GM19397 (cell line): Measurements from ENCODE around the gene LDLRAD3.

ENCODE experiments used
- ATAC-seq: cut with Tn5 transposase; IDR thresholded peaks from one replicate; pipeline ENCODE4 v1.9.1; 2021; ENCODE audit warnings: mild to moderate bottlenecking, moderate library complexity; ENCODE audit not compliant: unreplicated experiment

Gene LDLRAD3

DNA sequence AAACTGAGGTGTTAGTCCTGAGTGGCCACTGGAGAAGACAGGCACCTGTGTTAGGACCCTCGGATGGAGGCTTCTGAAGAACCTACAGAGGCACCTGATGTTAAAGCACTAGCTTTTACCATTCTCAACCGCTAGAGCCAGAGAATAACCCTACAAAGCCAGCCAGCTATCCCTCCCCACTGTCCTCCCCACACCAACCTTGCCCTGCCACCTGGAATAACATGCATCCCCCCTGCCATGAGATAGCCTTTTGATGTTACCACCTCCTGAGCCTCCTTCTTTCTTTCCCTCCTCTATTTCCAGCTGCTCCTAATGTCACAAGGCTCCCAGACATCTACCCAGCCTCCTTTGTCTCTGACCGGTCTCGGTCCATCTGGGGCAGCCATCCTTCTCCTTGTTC lies 317.2 kb downstream of the LDLRAD3 start:
- ATAC-seq = no peak

DNA sequence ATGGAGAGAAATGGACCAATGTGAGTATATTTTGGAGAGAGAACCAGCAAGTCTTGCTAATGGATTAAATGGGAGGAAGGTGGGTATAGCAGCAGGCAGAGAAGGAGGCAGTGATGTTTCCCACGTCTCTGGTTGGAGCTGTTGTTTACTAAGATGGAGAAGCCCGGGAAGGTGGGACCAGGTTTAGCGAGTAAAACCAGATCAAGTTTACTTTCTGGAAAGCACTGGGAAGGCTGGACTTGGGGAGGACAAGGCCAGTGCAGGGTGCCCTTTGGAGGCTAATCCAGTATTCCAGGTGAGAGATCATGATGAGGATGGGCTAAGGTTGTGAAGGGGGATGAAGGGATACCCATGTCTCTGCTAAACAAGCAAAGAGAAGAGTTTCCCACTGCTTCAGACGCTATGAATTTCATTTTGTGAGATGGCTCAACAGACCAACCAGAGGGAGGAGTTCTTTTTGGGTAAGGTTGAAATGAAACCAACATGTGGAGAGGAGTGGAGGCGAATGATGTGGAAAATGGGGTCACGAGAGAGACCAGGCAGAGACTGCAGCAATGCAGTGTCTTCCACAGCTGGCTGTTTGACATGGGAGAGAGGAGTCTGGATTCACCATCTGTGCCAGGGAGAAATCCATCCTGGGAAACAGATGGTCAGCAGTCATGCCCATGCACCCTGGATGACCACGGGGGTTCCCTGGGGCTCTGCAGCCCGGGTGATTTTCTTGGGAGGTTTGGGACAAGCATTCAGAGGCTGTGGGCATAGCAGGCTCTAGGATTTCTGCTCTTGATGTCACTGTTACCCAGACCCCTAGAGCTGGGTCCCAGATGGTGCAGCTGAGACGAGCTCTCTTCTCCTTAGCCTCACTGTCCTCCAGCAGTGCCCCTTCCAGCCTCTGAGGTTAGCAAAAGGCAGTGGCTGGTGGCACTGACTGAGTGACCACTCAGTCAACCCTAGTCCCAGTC lies 320.4 kb downstream of the LDLRAD3 start:
- no peak for ATAC-seq

DNA sequence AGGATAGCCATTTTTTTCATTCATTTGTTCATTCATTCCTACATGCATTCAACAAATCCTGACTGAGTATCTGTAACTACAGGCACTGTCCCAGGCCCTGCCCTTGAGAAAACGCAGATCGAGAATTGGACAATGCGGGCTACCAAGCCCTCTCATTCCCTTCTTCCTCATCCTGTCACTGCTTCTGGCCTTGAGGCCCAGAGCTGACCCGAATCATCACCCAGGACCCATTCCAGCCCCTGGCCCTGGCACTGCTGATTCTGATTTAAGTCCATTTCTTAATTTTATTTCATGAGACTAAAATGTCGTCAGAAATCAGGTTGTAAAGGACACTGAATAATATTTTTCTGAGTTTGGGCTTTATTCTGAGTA lies 321.1 kb downstream of the LDLRAD3 start:
- no peak for ATAC-seq

DNA sequence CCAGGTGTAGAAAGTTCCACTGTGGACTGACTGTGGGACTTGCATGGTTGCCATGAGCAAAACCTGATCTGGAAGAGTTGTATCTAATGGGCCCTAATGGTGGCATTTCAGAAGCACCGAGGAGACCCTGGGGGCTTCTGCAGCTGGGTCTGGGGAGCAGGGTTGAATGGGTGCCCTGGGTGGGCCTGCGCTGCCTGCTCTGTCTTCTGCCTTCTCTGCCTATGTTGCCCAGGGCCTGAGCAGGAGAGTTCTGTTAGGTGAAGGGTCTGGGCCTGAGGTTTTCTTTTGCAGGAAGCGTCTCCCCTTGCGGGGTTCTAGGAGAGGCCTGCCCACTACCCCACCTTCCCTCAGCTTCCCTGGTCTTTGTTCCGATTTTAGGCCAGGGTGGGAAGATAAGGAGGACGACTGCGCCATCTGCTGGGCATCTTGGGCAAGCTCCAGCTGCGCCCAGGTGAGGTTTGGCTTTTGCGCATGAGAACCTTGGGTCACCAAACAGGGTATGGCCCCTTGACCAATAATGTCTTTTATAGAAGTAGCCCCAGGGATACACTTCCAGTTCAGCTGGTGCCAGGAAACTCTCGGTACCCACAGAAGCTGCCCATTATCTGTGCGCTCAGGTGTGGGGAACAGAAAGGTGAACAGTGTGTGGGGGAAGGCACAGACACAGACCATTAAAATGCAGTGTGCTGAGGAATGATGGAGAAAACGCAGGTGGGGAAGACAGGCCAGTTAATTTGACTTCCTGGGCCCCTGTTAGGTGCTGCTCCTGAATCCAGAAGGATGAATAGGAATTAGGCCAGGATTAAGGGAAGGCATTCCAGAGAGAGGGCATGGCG lies 322.1 kb downstream of the LDLRAD3 start:
- no peak for ATAC-seq

DNA sequence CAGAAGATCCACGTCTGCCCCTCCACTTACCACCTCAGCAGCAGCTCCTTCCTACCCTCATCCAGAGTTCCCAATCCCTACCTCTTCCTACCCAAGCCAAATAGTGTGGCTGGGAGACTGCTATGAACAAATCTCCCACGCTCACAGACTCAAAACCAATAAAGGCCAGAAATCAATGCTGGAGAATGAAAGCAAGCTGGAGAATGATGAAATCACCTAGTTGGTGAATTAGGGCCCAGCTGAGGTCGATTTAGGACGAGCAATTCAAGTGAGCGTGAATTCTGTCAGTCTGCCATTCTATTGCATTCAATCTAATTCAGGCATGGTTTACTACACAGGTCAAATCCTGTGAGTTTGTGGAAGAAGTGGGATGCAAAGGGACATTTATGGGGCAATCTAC lies 322.9 kb downstream of the LDLRAD3 start:
- ATAC-seq = no peak

DNA sequence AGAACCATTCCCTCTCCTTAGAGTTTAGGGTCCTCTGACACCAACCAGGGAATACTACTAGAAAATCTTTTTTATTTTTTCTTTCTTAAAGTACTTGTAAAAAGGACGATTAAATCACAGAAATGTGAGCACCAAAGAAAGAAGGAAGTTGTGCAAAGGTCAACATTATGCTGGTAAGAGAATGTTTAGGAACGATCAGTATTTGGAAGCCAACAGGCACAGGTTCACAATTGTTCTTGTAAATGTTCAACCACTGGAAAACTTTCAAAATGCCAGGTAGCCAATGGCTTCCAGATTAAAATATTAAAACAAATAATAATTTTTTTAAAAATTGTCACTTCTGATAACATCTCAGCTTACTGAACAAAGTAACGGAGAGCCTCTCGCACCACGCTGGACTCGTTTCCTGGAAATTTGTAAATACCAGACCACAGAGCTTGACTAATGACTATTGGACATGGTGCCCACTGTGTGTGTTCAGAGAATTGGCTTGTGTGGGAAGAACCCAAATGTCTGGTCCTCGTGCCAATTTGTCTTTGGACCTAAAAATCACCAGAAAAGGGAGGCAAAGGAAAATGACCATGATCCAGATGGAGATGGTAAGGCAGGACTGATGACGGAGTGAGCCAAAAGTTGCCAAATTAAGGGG lies 324.6 kb downstream of the LDLRAD3 start:
- ATAC-seq = no peak

DNA sequence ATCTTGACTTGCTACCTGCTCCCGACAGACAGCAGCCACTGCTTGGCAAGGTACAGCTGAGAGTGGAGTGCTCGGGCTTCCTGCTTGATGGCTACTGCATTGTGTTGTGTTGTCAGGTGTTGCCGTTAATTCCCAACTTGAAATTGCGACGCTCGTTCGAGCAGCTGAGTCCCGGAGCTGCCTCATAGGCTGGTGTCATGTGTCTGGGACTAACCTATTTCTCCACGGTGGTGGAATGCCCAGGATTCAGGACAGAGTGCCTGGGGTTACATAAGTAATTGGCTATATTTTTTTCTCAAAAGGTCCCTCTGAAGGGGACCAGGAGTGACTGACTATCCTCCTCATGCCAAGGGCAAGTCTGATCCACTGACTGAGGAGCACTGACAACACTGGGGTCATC lies 326.8 kb downstream of the LDLRAD3 start:
- ATAC-seq = no peak

DNA sequence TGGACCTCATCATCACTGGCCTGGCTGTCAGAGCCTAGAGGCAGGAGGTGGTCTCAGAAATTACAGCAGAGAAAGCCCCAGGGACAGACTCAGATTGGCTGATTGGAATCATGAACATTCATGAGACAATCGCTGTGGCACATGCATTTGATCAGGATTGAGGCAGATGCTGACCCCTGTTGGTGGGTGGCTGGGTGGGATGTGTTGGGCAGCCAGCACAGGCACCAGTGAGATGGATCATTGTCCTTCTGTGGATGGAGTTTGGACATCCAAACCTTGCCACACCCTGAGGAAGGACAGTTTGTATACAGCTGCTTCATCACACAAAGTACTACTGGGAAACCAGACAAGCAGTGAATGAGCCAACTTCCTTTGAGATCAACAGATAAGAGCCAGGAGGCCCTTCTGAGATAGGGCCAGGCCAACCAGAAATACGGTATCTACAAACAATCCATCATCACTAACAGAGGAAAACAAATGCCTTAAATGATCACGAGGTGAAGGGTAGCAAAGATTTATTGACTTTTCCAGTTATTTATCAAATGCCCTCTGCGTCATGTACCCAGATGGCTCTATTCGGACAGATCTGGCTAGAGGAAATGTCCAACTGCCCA lies 328.0 kb downstream of the LDLRAD3 start:
- no peak for ATAC-seq

DNA sequence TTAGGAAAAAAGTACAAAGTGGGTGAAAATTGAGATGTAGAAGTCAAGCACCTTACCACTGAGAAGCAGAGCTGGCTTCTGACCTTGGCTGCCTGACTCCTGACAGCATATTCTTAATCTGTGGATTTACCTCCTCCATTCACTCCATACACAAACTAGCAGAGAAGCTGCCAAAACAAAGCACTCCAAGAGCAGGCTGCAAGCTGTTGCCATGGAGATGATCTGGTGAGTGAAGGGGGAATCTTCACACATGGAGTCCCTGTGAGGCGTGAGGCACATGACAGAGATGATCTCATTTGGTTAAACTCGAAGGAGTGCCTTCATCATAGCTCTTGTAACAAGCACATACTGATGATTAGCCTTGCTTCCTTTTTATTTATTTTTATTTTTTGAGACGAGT lies 329.2 kb downstream of the LDLRAD3 start:
- ATAC-seq = no peak

DNA sequence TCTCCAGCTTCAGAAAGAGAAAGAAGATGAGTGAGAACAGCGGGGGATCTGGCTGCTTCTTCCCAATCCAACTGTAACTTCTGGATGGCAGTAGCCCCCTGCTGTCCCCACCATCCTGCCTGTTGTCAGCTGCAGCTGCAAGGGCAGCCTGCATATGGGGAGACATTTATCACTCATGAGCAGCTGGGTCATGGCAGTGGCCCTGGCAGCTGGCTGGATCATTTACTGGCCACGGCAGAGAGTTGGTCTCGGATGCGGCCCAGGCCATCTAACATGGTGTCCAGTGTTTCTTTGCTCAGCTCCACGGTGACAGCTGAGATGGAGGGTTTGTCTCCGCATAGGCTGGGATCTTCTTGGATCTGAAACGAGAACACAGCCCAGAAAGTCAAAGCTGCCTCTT lies 330.6 kb downstream of the LDLRAD3 start:
- no peak for ATAC-seq

DNA sequence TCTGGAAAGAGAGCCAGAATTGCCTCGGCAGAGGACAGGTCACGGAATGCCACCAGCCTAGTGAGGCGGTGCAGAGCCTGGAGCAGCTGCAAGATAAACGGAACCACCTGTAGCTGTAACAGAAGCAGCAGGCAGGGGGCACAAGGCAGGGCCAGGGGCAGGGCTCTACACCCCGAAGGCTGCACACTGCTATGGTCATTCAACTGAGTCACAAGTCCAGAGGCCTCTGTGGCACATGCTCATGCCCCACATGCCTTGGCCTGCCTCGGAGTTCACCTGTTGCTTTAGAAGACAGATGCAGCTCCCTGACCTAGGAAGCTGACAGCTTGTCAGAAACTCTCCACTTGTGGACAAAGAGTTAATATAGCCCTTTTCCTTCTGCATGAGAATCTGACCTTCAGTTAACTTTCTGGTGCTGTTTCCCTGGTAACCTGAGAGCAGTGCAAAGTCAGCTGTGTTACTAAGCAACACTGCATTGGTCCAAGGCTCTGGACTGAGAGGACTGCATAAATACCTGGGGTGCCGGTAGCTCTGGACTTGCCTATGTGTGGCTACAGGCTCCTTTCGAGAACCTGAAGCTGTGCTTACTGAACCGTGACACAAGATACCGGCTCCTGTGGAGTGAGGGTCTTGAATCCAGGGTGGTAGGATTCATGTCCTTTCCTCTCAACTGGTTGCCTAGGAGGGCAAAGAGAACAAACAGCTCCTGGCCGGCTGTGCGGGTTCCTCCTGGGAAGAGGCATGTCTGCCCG lies 334.8 kb downstream of the LDLRAD3 start:
- no peak for ATAC-seq

DNA sequence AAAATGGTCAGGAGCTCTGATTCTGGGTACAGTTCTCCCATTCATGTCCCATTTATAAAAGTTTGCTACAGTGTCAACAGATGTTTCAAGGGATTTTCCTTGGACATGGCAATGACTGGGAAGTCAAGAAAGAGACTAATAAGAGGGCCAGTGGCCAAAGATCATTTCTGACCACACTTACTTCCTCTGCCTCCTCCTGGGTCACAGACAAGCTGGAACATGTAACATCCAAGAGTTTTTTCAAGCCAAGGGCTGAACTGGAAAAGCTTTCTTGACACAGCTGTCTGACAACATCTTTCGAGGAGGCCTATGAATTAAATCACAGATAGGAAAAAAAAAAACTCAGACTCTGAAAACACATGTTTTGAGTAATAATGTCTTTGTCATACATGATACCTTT lies 336.7 kb downstream of the LDLRAD3 start:
- ATAC-seq = no peak
